ENCODE data around the gene PLCE1. TPM values are rescaled to one million over a fixed set of nuclear protein-coding genes. Genes with fewer than 3 reads are reported as not detected.

PLCE1 gene
- polyA plus RNA-seq (2011; rRNA removed) (3.3 and 3.7 TPM in 2 replicates), polyA minus RNA-seq (2011; rRNA and poly(A)+ RNA removed) (6.9 and 9.6 TPM in 2 replicates)

GRCh38 chr10:93993782-93994437 lies at the start of gene PLCE1:
Gene PLCE1 (plus strand): TSS chr10:93993931. CDS start chr10:94031047, 37,116 bp downstream.
- CTCF ChIA-PET = interaction anchor here (0.8 kb wide), 2 partner anchors 34 to 78 kb away, joined by 3 read pairs; no protein-coding TSS in a partner anchor
- Histone ChIP-seq H3K36me3 (ENCODE audit: control insufficient read depth, insufficient read depth, low read length) (no peaks in the 10 kb centered on the region), H3K4me3 (ENCODE audit: low read depth, low read length) (peak within 1 kb of the TSS; percentile 70), H3K27me3 (ENCODE audit: control insufficient read depth, insufficient read depth, low read length) (no peaks in the 10 kb centered on the region)
- no peak for TF ChIP-seq CTCF (IDR thresholded peaks at IDR 0.05; ENCODE audit: insufficient read depth, low read depth, low read length)
- POLR2A ChIA-PET = no interaction called here
- no peak for DNase-seq (ENCODE audit: low read depth)

- Histone ChIP-seq H3K36me3 (ENCODE audit: control insufficient read depth, insufficient read depth, low read length) (no peaks in the 10 kb centered on the region), H3K27me3 (ENCODE audit: control insufficient read depth, insufficient read depth, low read length) (no peaks in the 10 kb centered on the region), H3K4me3 (ENCODE audit: low read depth, low read length) (no peak overlapping the region)
- DNase-seq (ENCODE audit: low read depth) = no peak
- ChIA-PET CTCF (interaction anchor here (1.3 kb wide), 1 partner anchor 11 kb away, joined by 3 read pairs; no protein-coding TSS in a partner anchor), POLR2A (no interaction called here)
- no peak for TF ChIP-seq CTCF (IDR thresholded peaks at IDR 0.05; ENCODE audit: insufficient read depth, low read depth, low read length)
Observed at GRCh38 chr10:93945819-93946218, 47.9 kb upstream of the PLCE1 start.

GRCh38 chr10:93947055-93947454 lies 46.7 kb upstream of the PLCE1 start:
- CTCF ChIA-PET = no interaction called here
- POLR2A ChIA-PET = no interaction called here
- Histone ChIP-seq H3K27me3 (ENCODE audit: control insufficient read depth, insufficient read depth, low read length) (no peaks in the 10 kb centered on the region), H3K36me3 (ENCODE audit: control insufficient read depth, insufficient read depth, low read length) (no peaks in the 10 kb centered on the region), H3K4me3 (ENCODE audit: low read depth, low read length) (no peak overlapping the region)
- TF ChIP-seq CTCF (IDR thresholded peaks at IDR 0.05; ENCODE audit: insufficient read depth, low read depth, low read length) = no peak
- DNase-seq (ENCODE audit: low read depth) = peak; percentile 39

- CTCF ChIA-PET = interaction anchor here (1.2 kb wide), 1 partner anchor 31 kb away, joined by 3 read pairs; no protein-coding TSS in a partner anchor
- H3K36me3 ChIP-seq (ENCODE audit: control insufficient read depth, insufficient read depth, low read length) = no peaks in the 10 kb centered on the region
- H3K4me3 ChIP-seq (ENCODE audit: low read depth, low read length) = no peak overlapping the region
- no peaks in the 10 kb centered on the region for H3K27me3 ChIP-seq (ENCODE audit: control insufficient read depth, insufficient read depth, low read length)
- no peak for DNase-seq (ENCODE audit: low read depth)
- POLR2A ChIA-PET = no interaction called here
- no peak for TF ChIP-seq CTCF (IDR thresholded peaks at IDR 0.05; ENCODE audit: insufficient read depth, low read depth, low read length)
Observed at GRCh38 chr10:93947524-93947923, 46.2 kb upstream of the PLCE1 start.

- POLR2A ChIA-PET = no interaction called here
- Histone ChIP-seq H3K27me3 (ENCODE audit: control insufficient read depth, insufficient read depth, low read length) (no peaks in the 10 kb centered on the region), H3K36me3 (ENCODE audit: control insufficient read depth, insufficient read depth, low read length) (no peaks in the 10 kb centered on the region), H3K4me3 (ENCODE audit: low read depth, low read length) (no peak overlapping the region)
- DNase-seq (ENCODE audit: low read depth) = no peak
- no peak for TF ChIP-seq CTCF (IDR thresholded peaks at IDR 0.05; ENCODE audit: insufficient read depth, low read depth, low read length)
- CTCF ChIA-PET = no interaction called here
Observed at GRCh38 chr10:93951905-93952304, 41.8 kb upstream of the PLCE1 start.
